GM10248 (cell line): ENCODE results near the gene TTYH1.
A peak's percentile ranks its signal among the peaks of the same experiment; 100 is the strongest.

Source experiments
- CTCF ChIA-PET: fragments of 300-600 bp; sonication (Branson Sonifier 250); formaldehyde crosslinking; extraction: SDS; loops from one replicate; lab custom pipeline; 2021; ENCODE audit warnings: antibody characterized with exemption; lab: Yijun Ruan, JAX
- POLR2A ChIA-PET: fragments of 350-650 bp; sonication (Branson Sonifier 250); formaldehyde crosslinking; extraction: SDS; loops from one replicate; lab custom pipeline; 2020; ENCODE audit warnings: antibody characterized with exemption; lab: Yijun Ruan, JAX
- DNase-seq: peaks from one replicate; pipeline ENCODE4 v3.0.0; 2012; ENCODE audit errors: extremely low spot score
- CTCF ChIP-seq: IDR thresholded peaks from 2 replicates; pipeline ENCODE4 v1.5.1; 2012; ENCODE audit warnings: mild to moderate bottlenecking, low read depth; ENCODE audit errors: extremely low read depth, missing control alignments, control extremely low read depth

TTYH1 gene

DNA sequence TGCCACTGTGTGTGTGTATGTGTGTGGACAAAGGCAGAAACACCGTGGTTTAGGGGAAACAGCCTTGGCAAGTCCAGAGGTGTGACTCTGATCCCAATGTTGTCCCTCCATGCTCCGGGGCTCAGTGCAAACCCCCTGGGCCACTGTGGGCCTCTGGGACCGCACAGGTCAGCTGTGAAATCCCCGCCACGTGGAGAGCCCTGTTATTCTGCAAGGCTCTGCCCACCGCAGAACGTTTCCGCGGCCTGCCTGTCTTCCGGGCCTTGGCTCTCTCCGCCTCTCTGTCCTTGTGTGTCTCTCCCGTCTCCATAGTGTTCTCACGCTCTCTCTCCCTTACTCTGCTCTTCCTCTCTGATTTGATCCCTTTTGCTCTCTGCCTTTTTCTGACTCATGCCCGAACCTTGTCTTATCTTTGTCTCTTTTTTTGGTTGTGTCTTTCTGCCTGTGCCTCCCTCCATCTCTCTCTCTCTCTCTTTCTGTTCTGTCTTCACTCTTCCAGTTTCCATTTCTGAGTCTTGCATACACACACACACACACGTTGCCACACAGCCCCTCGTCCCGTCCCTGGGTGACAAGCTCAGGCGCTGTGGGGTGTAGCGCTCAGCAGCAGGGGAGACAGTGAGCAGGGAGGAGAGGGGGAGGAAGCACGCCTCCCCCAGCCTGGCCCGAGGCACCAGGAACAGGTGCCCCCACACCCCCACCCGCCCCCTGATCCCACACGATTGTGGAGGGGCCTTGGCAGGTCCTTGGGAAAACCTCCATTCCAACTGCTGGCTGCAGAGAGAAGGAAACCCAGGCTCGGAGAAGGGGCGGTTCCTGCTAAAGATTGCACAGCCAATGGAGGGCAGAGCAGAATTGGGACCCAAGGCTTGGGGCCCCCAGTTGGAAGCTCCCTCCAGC lies 3.0 kb downstream of the TTYH1 start:
- ChIA-PET CTCF (no interaction called here), POLR2A (no interaction called here)
- peak; percentile 71 for DNase-seq
- TF ChIP-seq CTCF: no peak

DNA sequence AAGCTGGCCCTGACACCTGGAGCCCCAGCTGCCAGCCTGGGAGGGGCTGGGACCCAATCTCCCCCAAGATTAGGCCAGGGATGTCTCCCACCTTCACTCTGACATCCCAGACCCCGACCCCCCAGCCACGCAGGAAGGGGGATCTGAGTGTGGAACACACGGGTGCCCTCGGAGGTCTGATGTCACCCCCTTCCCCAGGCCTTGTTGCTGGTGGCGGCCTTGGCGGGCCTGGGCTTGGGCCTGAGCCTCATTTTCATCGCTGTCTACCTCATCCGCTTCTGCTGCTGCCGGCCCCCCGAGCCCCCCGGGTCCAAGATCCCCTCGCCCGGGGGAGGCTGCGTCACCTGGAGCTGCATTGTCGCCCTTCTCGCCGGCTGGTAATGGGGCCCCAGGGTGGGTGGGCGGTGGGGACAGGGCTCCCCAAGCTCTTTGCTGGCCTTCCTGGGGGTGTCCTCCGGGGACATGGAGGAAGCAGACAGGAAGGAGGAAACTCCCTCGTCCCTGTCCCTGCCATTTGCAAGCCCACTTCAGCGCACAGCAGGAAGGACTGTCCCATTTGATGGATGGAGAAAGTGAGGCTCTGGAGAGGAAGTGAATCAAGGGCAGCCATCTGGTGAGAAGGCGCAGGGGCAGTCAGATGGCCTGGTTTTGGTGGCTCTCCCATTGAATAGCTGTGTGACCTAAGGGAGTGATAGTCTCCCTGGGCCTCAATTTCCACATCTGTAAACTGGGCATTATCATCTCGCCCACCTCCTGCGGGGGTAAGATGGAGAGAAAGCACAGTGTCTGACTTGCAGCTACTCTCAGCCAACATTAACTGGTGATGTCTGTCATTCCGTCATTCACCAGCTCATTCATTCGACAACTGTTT lies 3.9 kb downstream of the TTYH1 start:
- no peak for DNase-seq
- TF ChIP-seq CTCF: no peak
- POLR2A ChIA-PET: no interaction called here
- CTCF ChIA-PET: interaction anchor here (0.8 to 1.3 kb wide), 3 partner anchors 9 to 154 kb away, joined by 3 to 4 read pairs (median 4); no protein-coding TSS in a partner anchor

GRCh38 chr19:54420068-54420382 lies 4.8 kb downstream of the TTYH1 start:
- DNase-seq: no peak
- POLR2A ChIA-PET: interaction anchor here (0.6 kb wide), 1 partner anchor 57 kb away, joined by 4 read pairs; no protein-coding TSS in a partner anchor
- CTCF ChIA-PET: interaction anchor here (1.0 to 1.3 kb wide), 2 partner anchors 8 to 29 kb away, joined by 4 read pairs; no protein-coding TSS in a partner anchor
- TF ChIP-seq CTCF: no peak

GRCh38 chr19:54420383-54421168 lies 5.3 kb downstream of the TTYH1 start:
- DNase-seq: no peak
- CTCF ChIA-PET: interaction anchor here (1.3 kb wide), 1 partner anchor 29 kb away, joined by 4 read pairs; no protein-coding TSS in a partner anchor
- no peak for TF ChIP-seq CTCF
- POLR2A ChIA-PET: interaction anchor here (0.6 kb wide), 1 partner anchor 57 kb away, joined by 4 read pairs; no protein-coding TSS in a partner anchor

DNA sequence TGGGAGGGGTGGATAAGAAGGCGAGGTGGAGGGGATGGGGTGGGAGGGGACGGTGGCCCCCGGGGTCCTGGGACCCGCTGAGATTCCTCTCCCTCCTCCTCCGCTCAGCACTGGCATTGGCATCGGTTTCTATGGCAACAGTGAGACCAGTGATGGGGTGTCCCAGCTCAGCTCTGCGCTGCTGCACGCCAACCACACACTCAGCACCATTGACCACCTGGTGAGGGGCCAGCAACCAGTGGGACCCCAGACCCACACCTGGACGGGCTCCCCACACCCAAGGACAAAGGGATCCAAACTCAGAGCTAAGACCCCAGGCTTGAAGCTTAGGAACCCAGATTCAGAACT lies 5.9 kb downstream of the TTYH1 start:
- ChIA-PET POLR2A (no interaction called here), CTCF (no interaction called here)
- DNase-seq: no peak
- TF ChIP-seq CTCF: no peak

- ChIA-PET POLR2A (no interaction called here), CTCF (no interaction called here)
- no peak for DNase-seq
- TF ChIP-seq CTCF: no peak
Measured at GRCh38 chr19:54421521-54421920, 6.3 kb downstream of the TTYH1 start.
